Mesendoderm (in vitro differentiated cells): ENCODE results near the gene GPT2.

Source experiments
- DNase-seq: peaks from one replicate; pipeline ENCODE4 v3.0.0; 2013
- H2AK5ac ChIP-seq: 2 replicates; pipeline ENCODE4 v1.6.1; 2013; ENCODE audit warnings: low read length, inconsistent platforms
- H2BK120ac ChIP-seq: 2 replicates; pipeline ENCODE4 v1.6.1; 2013; ENCODE audit warnings: low read depth, mild to moderate bottlenecking, low read length, moderate library complexity, mixed read lengths
- H2BK15ac ChIP-seq: replicated peaks from 2 replicates; pipeline ENCODE4 v1.6.1; 2013; ENCODE audit warnings: low read depth, mild to moderate bottlenecking, moderate library complexity
- H2BK5ac ChIP-seq: 2 replicates; pipeline ENCODE4 v1.6.1; 2013; ENCODE audit warnings: low read length, inconsistent platforms
- H3K18ac ChIP-seq: 2 replicates; pipeline ENCODE4 v1.6.1; 2013; ENCODE audit warnings: mild to moderate bottlenecking, low read length, mixed read lengths
- H3K23ac ChIP-seq: one replicate; pipeline ENCODE4 v1.6.1; 2013; ENCODE audit warnings: low read length
- H3K27ac ChIP-seq: 2 replicates; pipeline ENCODE4 v1.5.1; 2013; ENCODE audit warnings: low read depth, mild to moderate bottlenecking, inconsistent platforms, low read length, moderate library complexity
- H3K27me3 ChIP-seq: 2 replicates; pipeline ENCODE4 v1.6.1; 2013; ENCODE audit warnings: low read length, control low read depth, mild to moderate bottlenecking, inconsistent platforms; ENCODE audit not compliant: insufficient read depth, poor library complexity
- H3K36me3 ChIP-seq: 2 replicates; pipeline ENCODE4 v1.6.1; 2013; ENCODE audit warnings: low read length, inconsistent platforms; ENCODE audit not compliant: control insufficient read depth, insufficient read depth
- H3K4ac ChIP-seq: one replicate; pipeline ENCODE4 v1.6.1; 2013; ENCODE audit warnings: low read depth, mild to moderate bottlenecking, low read length, moderate library complexity
- H3K4me1 ChIP-seq: 2 replicates; pipeline ENCODE4 v1.6.1; 2013; ENCODE audit warnings: low read depth, low read length, inconsistent platforms; ENCODE audit not compliant: control insufficient read depth
- H3K4me2 ChIP-seq: 2 replicates; pipeline ENCODE4 v1.6.1; 2013; ENCODE audit warnings: low read length
- H3K4me3 ChIP-seq: 2 replicates; pipeline ENCODE4 v1.5.1; 2013; ENCODE audit warnings: mild to moderate bottlenecking, low read length
- H3K56ac ChIP-seq: one replicate; pipeline ENCODE4 v1.6.1; 2013; ENCODE audit warnings: low read length
- H3K79me1 ChIP-seq: 2 replicates; pipeline ENCODE4 v1.6.1; 2013; ENCODE audit warnings: low read length, inconsistent platforms
- H3K79me2 ChIP-seq: 2 replicates; pipeline ENCODE4 v1.6.1; 2013; ENCODE audit warnings: mild to moderate bottlenecking, low read length; ENCODE audit not compliant: control insufficient read depth, insufficient read depth
- H3K9ac ChIP-seq: 2 replicates; pipeline ENCODE4 v1.6.1; 2013; ENCODE audit warnings: low read length, inconsistent platforms
- H4K5ac ChIP-seq: one replicate; pipeline ENCODE4 v1.6.1; 2013; ENCODE audit warnings: low read length
- H4K8ac ChIP-seq: one replicate; pipeline ENCODE4 v1.6.1; 2013; ENCODE audit warnings: low read depth, mild to moderate bottlenecking, control low read depth, low read length, moderate library complexity
- WGBS: extraction: QIAGEN DNeasy Blood & Tissue Kit; methylation state at CpG from one replicate; pipeline ENCODE4 v1.1.7; 2013; ENCODE audit warnings: low lambda C conversion rate, missing lambda C conversion rate; ENCODE audit not compliant: insufficient coverage; ENCODE audit errors: extremely low coverage; 5-methylcytosine and 5-hydroxymethylcytosine counted together

GPT2 gene

DNA sequence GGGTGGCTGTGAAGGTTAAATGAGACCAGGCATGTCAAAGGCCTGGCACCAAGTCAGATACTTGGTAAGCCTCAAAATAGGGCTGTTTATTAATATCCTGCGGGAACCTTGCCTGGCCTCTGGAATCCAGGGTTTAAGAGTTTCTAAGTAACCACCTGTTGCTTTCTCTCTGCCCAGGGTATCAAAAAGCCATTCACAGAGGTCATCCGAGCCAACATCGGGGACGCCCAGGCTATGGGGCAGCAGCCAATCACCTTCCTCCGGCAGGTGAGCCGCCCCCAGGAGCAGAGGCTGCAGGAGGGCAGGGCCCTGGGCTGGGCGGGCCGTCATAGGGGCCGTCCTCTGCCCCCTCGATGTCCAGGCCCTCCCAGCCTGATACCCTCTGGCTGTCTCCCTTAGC, 13.3 kb downstream of the GPT2 start:
- no peak overlapping the region for H3K9ac ChIP-seq
- no peak overlapping the region for H3K4ac ChIP-seq
- H4K5ac ChIP-seq, result no peak overlapping the region
- no peak overlapping the region for H3K56ac ChIP-seq
- H3K79me1 ChIP-seq, result peaks cover 16% of the 10 kb centered on the region
- H2BK15ac ChIP-seq, result no peak overlapping the region
- DNase-seq, result no peak
- H3K27me3 ChIP-seq, result no peaks in the 10 kb centered on the region
- H3K18ac ChIP-seq, result no peak overlapping the region
- WGBS, result no CpG with 5 or more reads among the region's 10 CpGs
- H3K23ac ChIP-seq, result no peak overlapping the region
- no peaks in the 10 kb centered on the region for H3K4me1 ChIP-seq
- no peak overlapping the region for H3K4me3 ChIP-seq
- H3K36me3 ChIP-seq, result peaks cover 3% of the 10 kb centered on the region
- no peak overlapping the region for H3K27ac ChIP-seq
- no peak overlapping the region for H2BK120ac ChIP-seq
- H4K8ac ChIP-seq, result no peak overlapping the region
- H3K79me2 ChIP-seq, result peaks cover 25% of the 10 kb centered on the region
- no peak overlapping the region for H2AK5ac ChIP-seq
- H3K4me2 ChIP-seq, result no peak overlapping the region
- H2BK5ac ChIP-seq, result no peak overlapping the region

- peaks cover 3% of the 10 kb centered on the region for H3K36me3 ChIP-seq
- H2BK5ac ChIP-seq, result no peak overlapping the region
- H3K4ac ChIP-seq, result no peak overlapping the region
- H3K4me3 ChIP-seq, result no peak overlapping the region
- H3K9ac ChIP-seq, result no peak overlapping the region
- no CpG with 5 or more reads among the region's 13 CpGs for WGBS
- H3K56ac ChIP-seq, result no peak overlapping the region
- no peak overlapping the region for H4K5ac ChIP-seq
- H3K79me1 ChIP-seq, result peaks cover 16% of the 10 kb centered on the region
- no peak overlapping the region for H2BK120ac ChIP-seq
- H2AK5ac ChIP-seq, result no peak overlapping the region
- H4K8ac ChIP-seq, result no peak overlapping the region
- H3K27me3 ChIP-seq, result no peaks in the 10 kb centered on the region
- H3K18ac ChIP-seq, result no peak overlapping the region
- H3K27ac ChIP-seq, result no peak overlapping the region
- H3K23ac ChIP-seq, result no peak overlapping the region
- H3K4me1 ChIP-seq, result no peaks in the 10 kb centered on the region
- peaks cover 25% of the 10 kb centered on the region for H3K79me2 ChIP-seq
- no peak overlapping the region for H2BK15ac ChIP-seq
- H3K4me2 ChIP-seq, result no peak overlapping the region
- no peak for DNase-seq
Measured at GRCh38 chr16:46898006-46898405, 13.8 kb downstream of the GPT2 start.

DNA sequence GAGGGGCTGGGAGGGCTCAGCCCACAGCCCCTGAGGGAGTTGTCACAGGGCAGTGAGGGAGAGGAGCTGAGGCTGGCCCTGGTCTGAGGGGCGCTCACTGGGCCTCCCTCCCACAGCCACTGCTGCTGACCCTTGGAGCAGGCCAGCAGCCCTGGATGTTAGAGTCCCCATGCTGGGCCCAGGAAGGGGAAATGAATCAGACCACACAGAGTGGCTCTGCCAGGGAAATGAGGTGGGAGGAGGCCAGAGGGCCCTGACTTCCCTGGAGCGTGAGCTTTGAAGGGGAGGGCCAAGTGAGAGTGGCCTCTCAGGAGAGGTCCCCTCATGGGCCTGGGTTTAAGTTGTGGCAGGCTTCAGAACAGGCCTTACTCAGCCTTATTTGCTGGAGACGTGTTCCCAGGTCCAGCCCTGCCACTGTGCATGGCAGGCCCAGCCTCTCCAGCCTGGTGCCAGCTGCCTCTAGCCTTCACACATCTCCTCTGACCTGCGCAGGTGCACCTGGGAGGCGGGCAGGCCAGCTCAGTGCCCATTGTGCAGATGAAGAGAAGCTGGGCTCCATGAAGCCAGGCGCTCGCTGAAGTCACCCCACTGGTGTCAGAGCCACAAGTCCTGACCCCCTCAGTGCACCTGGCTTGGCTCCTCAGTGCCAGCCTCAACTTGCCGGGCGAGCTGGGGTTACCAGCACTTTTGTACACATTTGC, 15.4 kb downstream of the GPT2 start:
- H3K36me3 ChIP-seq, result peaks cover 3% of the 10 kb centered on the region
- H3K9ac ChIP-seq, result no peak overlapping the region
- no peak for DNase-seq
- H3K23ac ChIP-seq, result no peak overlapping the region
- H3K79me2 ChIP-seq, result peaks cover 13% of the 10 kb centered on the region
- no peak overlapping the region for H3K27ac ChIP-seq
- H3K56ac ChIP-seq, result no peak overlapping the region
- H2AK5ac ChIP-seq, result no peak overlapping the region
- H3K79me1 ChIP-seq, result peaks cover 10% of the 10 kb centered on the region
- no peak overlapping the region for H4K5ac ChIP-seq
- no peak overlapping the region for H2BK15ac ChIP-seq
- WGBS, result no CpG with 5 or more reads among the region's 9 CpGs
- no peaks in the 10 kb centered on the region for H3K4me1 ChIP-seq
- no peaks in the 10 kb centered on the region for H3K27me3 ChIP-seq
- no peak overlapping the region for H4K8ac ChIP-seq
- no peak overlapping the region for H2BK120ac ChIP-seq
- no peak overlapping the region for H3K4me2 ChIP-seq
- H2BK5ac ChIP-seq, result no peak overlapping the region
- H3K18ac ChIP-seq, result no peak overlapping the region
- no peak overlapping the region for H3K4ac ChIP-seq
- H3K4me3 ChIP-seq, result no peak overlapping the region

DNA sequence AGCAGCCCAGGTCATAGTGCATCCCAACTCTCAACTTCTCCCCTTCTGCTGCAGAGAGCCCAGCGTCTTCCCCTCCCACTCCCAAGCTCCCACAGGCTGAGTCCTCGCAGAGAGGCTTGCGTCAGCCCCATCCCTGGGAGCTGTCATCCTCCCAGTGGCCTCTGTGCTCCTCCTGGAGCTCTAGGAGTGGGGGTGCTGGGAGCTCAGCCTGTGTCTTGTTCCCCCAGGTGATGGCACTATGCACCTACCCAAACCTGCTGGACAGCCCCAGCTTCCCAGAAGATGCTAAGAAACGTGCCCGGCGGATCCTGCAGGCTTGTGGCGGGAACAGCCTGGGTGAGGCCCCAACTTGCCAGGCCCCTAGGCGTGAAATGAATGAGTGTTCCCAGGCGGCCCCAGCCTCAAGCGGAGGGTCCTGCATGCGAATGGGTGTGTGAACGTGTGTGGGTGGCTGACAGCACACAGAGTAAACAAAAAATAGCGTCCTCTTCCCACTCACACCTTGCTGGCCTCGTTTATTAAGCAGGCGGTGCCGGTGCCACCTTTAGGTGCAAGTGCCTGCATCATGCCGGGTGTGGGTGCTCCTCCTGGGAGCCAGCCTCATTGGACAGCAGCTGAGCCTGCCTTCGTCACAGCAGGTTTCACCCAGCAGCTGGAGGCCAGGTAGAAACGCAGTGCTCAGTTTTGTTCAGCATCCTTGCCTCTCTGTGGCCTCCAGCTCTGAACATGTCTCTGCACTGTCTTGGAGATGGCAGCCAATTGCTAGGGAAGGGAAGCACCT, 16.5 kb downstream of the GPT2 start:
- H2AK5ac ChIP-seq, result no peak overlapping the region
- no peak overlapping the region for H3K4ac ChIP-seq
- no peak for DNase-seq
- H3K27me3 ChIP-seq, result no peaks in the 10 kb centered on the region
- H3K36me3 ChIP-seq, result peaks cover 3% of the 10 kb centered on the region
- H3K79me2 ChIP-seq, result peaks cover 10% of the 10 kb centered on the region
- WGBS, result no CpG with 5 or more reads among the region's 19 CpGs
- H3K79me1 ChIP-seq, result peaks cover 8% of the 10 kb centered on the region
- H4K5ac ChIP-seq, result no peak overlapping the region
- no peak overlapping the region for H2BK5ac ChIP-seq
- H3K18ac ChIP-seq, result no peak overlapping the region
- no peak overlapping the region for H3K9ac ChIP-seq
- no peak overlapping the region for H2BK15ac ChIP-seq
- H3K23ac ChIP-seq, result no peak overlapping the region
- no peak overlapping the region for H3K27ac ChIP-seq
- no peaks in the 10 kb centered on the region for H3K4me1 ChIP-seq
- H2BK120ac ChIP-seq, result no peak overlapping the region
- H3K56ac ChIP-seq, result no peak overlapping the region
- no peak overlapping the region for H4K8ac ChIP-seq
- no peak overlapping the region for H3K4me2 ChIP-seq
- H3K4me3 ChIP-seq, result no peak overlapping the region

- no peak overlapping the region for H3K27ac ChIP-seq
- no CpG with 5 or more reads among the region's 8 CpGs for WGBS
- no peak overlapping the region for H3K4me3 ChIP-seq
- peaks cover 3% of the 10 kb centered on the region for H3K79me2 ChIP-seq
- no peak for DNase-seq
- no peak overlapping the region for H3K4me2 ChIP-seq
- no peak overlapping the region for H3K9ac ChIP-seq
- H2BK120ac ChIP-seq, result no peak overlapping the region
- H3K18ac ChIP-seq, result no peak overlapping the region
- no peak overlapping the region for H3K56ac ChIP-seq
- no peak overlapping the region for H3K23ac ChIP-seq
- no peaks in the 10 kb centered on the region for H3K27me3 ChIP-seq
- peaks cover 4% of the 10 kb centered on the region for H3K79me1 ChIP-seq
- no peak overlapping the region for H2BK15ac ChIP-seq
- no peak overlapping the region for H2AK5ac ChIP-seq
- H3K36me3 ChIP-seq, result peaks cover 3% of the 10 kb centered on the region
- H4K5ac ChIP-seq, result no peak overlapping the region
- H3K4me1 ChIP-seq, result no peaks in the 10 kb centered on the region
- H4K8ac ChIP-seq, result no peak overlapping the region
- no peak overlapping the region for H3K4ac ChIP-seq
- no peak overlapping the region for H2BK5ac ChIP-seq
Measured at GRCh38 chr16:46901709-46902108, 17.5 kb downstream of the GPT2 start.
